GM23338 (cell line): Measurements from ENCODE around the gene COL15A1. TPM values are rescaled to one million over a fixed set of nuclear protein-coding genes. Genes with fewer than 3 reads are reported as not detected.

Experiments
- ATAC-seq: fragments of 200-7000 bp; cut with Tn5 transposase; 3 replicates; pipeline ENCODE4 v1.9.1; 2020
- DNase-seq: peaks from one replicate; pipeline ENCODE4 v3.0.0-alpha.2; 2015; ENCODE audit warnings: low spot score
- H2AFZ ChIP-seq: fragments of 200-600 bp; sonication (generic); 2 replicates; pipeline ENCODE4 v1.8.0; 2016; ENCODE audit warnings: antibody characterized with exemption, mild to moderate bottlenecking, moderate library complexity
- H3F3A ChIP-seq: fragments of 200-600 bp; sonication (generic); replicated peaks from 2 replicates; pipeline ENCODE4 v1.8.0; 2017; ENCODE audit warnings: antibody characterized with exemption, mixed run types, low read depth
- H3K27ac ChIP-seq: fragments of 200-600 bp; sonication (generic); 2 replicates; pipeline ENCODE4 v1.6.1; 2016; ENCODE audit warnings: low read depth
- H3K27me3 ChIP-seq: fragments of 200-600 bp; sonication (generic); 2 replicates; pipeline ENCODE4 v1.8.0; 2016; ENCODE audit warnings: mild to moderate bottlenecking, mixed run types, moderate library complexity; ENCODE audit not compliant: insufficient read depth
- H3K36me3 ChIP-seq: fragments of 200-600 bp; sonication (generic); 2 replicates; pipeline ENCODE4 v1.8.0; 2016; ENCODE audit warnings: mild to moderate bottlenecking; ENCODE audit not compliant: insufficient read depth
- H3K4me1 ChIP-seq: fragments of 200-600 bp; sonication (generic); 2 replicates; pipeline ENCODE4 v1.8.0; 2016; ENCODE audit warnings: mild to moderate bottlenecking, moderate library complexity; ENCODE audit not compliant: insufficient read depth
- H3K4me2 ChIP-seq: fragments of 200-600 bp; sonication (generic); 2 replicates; pipeline ENCODE4 v1.7.1; 2017; ENCODE audit warnings: mixed run types
- H3K4me3 ChIP-seq: fragments of 200-600 bp; sonication (generic); 2 replicates; pipeline ENCODE4 v1.6.1; 2016; ENCODE audit warnings: mixed run types
- H3K79me2 ChIP-seq: fragments of 200-600 bp; sonication (generic); replicated peaks from 2 replicates; pipeline ENCODE4 v1.8.0; 2017; ENCODE audit warnings: mild to moderate bottlenecking; ENCODE audit not compliant: insufficient read depth
- H3K9me2 ChIP-seq: fragments of 200-600 bp; sonication (generic); 2 replicates; pipeline ENCODE4 v1.8.0; 2017; ENCODE audit not compliant: insufficient read depth
- H4K20me1 ChIP-seq: fragments of 200-600 bp; sonication (generic); replicated peaks from 2 replicates; pipeline ENCODE4 v1.8.0; 2017; ENCODE audit warnings: mild to moderate bottlenecking; ENCODE audit not compliant: insufficient read depth
- H3K27ac Mint-ChIP-seq: 2 replicates; pipeline ENCODE4 v1.8.0; 2020; ENCODE audit warnings: inconsistent platforms, mild to moderate bottlenecking, moderate library complexity, mixed read lengths
- H3K27me3 Mint-ChIP-seq: 3 replicates; pipeline ENCODE4 v1.8.0; 2022; ENCODE audit warnings: low read depth, mild to moderate bottlenecking, moderate library complexity, mixed read lengths, inconsistent platforms; ENCODE audit not compliant: insufficient read depth, poor library complexity
- H3K36me3 Mint-ChIP-seq: 3 replicates; pipeline ENCODE4 v1.8.0; 2021; ENCODE audit warnings: low read depth, mild to moderate bottlenecking, inconsistent platforms, moderate library complexity, mixed read lengths
- H3K4me1 Mint-ChIP-seq: 3 replicates; pipeline ENCODE4 v1.8.0; 2020; ENCODE audit warnings: mild to moderate bottlenecking, inconsistent platforms, mixed read lengths
- H3K4me3 Mint-ChIP-seq: 3 replicates; pipeline ENCODE4 v1.8.0; 2021; ENCODE audit warnings: moderate library complexity, mild to moderate bottlenecking, inconsistent platforms, mixed read lengths
- H3K9me3 Mint-ChIP-seq: 3 replicates; pipeline ENCODE4 v1.8.0; 2020; ENCODE audit warnings: moderate library complexity, mild to moderate bottlenecking, inconsistent platforms, mixed read lengths
- CTCF ChIP-seq, 2 experiments: fragments of 200-600 bp in 1 of 2; sonication (generic) in 1 of 2; conservative IDR thresholded peaks; 2 replicates each; pipeline versions ENCODE4 v1.5.1 to v1.6.1; 2016 to 2017; ENCODE audit warnings: antibody characterized with exemption in 2 of 2, low read depth in 2 of 2, mild to moderate bottlenecking in 2 of 2, moderate library complexity in 1 of 2
- ETS1 ChIP-seq: IDR thresholded peaks from 2 replicates; pipeline ENCODE4 v1.6.1; 2016; ENCODE audit warnings: antibody characterized with exemption
- EZH2 ChIP-seq: fragments of 200-600 bp; sonication (generic); IDR thresholded peaks from one replicate; pipeline ENCODE4 v1.8.0; 2017; ENCODE audit warnings: antibody characterized with exemption, mild to moderate bottlenecking, low read depth; ENCODE audit not compliant: unreplicated experiment
- NANOG ChIP-seq: IDR thresholded peaks from 2 replicates; pipeline ENCODE4 v1.6.1; 2016; ENCODE audit warnings: antibody characterized with exemption, borderline replicate concordance
- POLR2AphosphoS5 ChIP-seq: IDR thresholded peaks from 2 replicates; pipeline ENCODE4 v1.6.1; 2016; ENCODE audit warnings: antibody characterized with exemption, low read depth
- REST ChIP-seq: IDR thresholded peaks from one replicate; pipeline ENCODE4 v1.6.1; 2018; ENCODE audit warnings: antibody characterized with exemption; ENCODE audit not compliant: unreplicated experiment
- STAT1 ChIP-seq: IDR thresholded peaks from one replicate; pipeline ENCODE4 v1.6.1; 2016; ENCODE audit warnings: antibody characterized with exemption; ENCODE audit not compliant: unreplicated experiment
- ZNF331 ChIP-seq: fragments of 250-450 bp; sonication (Bioruptor Pico); IDR thresholded peaks from 2 replicates; pipeline ENCODE4 v1.5.0; 2020; ENCODE audit warnings: low read depth, mild to moderate bottlenecking, moderate library complexity
- ZNF462 ChIP-seq: fragments of 250-450 bp; sonication (Bioruptor Pico); IDR thresholded peaks from 2 replicates; pipeline ENCODE4 v1.5.0; 2020; ENCODE audit warnings: mild to moderate bottlenecking, moderate library complexity
- polyA plus RNA-seq: library from polyadenylated mRNA; unstranded; fragments of >200 nt; fragmentation: Nextera tagmentation; extraction: Ambion mirVana; gene quantifications from 2 replicates; pipeline ENCODE4 v1.2.1, GENCODE V29; 2016
- total RNA-seq: library from RNA; depleted of rRNA; stranded (reverse); fragments of >200 nt; shearing (Covaris generic); gene quantifications from 2 replicates; pipeline ENCODE4 v1.2.3, GENCODE V29; 2014

Gene COL15A1
- total and polyA plus RNA-seq, 2 experiments from 2014 or later, result 0.17 to 0.18 TPM

- Histone ChIP-seq H3K79me2 (no peaks in the 10 kb centered on the region), H3F3A (no peaks in the 10 kb centered on the region), H3K4me3 (no peak overlapping the region), H4K20me1 (no peaks in the 10 kb centered on the region), H2AFZ (no peak overlapping the region), H3K36me3 (no peaks in the 10 kb centered on the region), H3K4me2 (no peak overlapping the region), H3K27ac (no peak overlapping the region), H3K9me2 (peaks cover 7% of the 10 kb centered on the region; the same call in 1 of the 2 replicates), H3K4me1 (no peaks in the 10 kb centered on the region), H3K27me3 (no peaks in the 10 kb centered on the region)
- Mint-ChIP-seq H3K27me3 (peaks cover 4% of the 10 kb centered on the region), H3K4me3 (no peak overlapping the region), H3K4me1 (peaks cover 6% of the 10 kb centered on the region; the same call in 2 of the 3 replicates), H3K27ac (no peak overlapping the region), H3K36me3 (no peaks in the 10 kb centered on the region), H3K9me3 (peaks cover 6% of the 10 kb centered on the region; the same call in 2 of the 3 replicates)
- DNase-seq (no peak), ATAC-seq (no peak)
- no peak for TF ChIP-seq STAT1
- 0 out of 2 replicates have a peak, but pooled peaks have one; percentile 9 for TF ChIP-seq ZNF462 (CRISPR knock-in tag)
These were observed 135.0 kb downstream of the COL15A1 start for GRCh38 chr9:99078717-99079116.

GRCh38 chr9:99079542-99079941 lies 135.8 kb downstream of the COL15A1 start:
- Histone ChIP-seq H3K4me1 (no peaks in the 10 kb centered on the region), H3K79me2 (no peaks in the 10 kb centered on the region), H3K9me2 (peaks cover 7% of the 10 kb centered on the region; the same call in 1 of the 2 replicates), H3K27me3 (no peaks in the 10 kb centered on the region), H3F3A (no peaks in the 10 kb centered on the region), H2AFZ (0 out of 2 replicates have a peak overlapping the region, but pooled peaks have one; percentile 52), H4K20me1 (no peaks in the 10 kb centered on the region), H3K27ac (no peak overlapping the region), H3K4me3 (no peak overlapping the region), H3K4me2 (no peak overlapping the region), H3K36me3 (no peaks in the 10 kb centered on the region)
- DNase-seq, result no peak
- Mint-ChIP-seq H3K27me3 (peaks cover 4% of the 10 kb centered on the region), H3K4me3 (no peak overlapping the region), H3K27ac (no peak overlapping the region), H3K9me3 (peaks cover 6% of the 10 kb centered on the region; the same call in 2 of the 3 replicates), H3K36me3 (no peaks in the 10 kb centered on the region), H3K4me1 (peaks cover 6% of the 10 kb centered on the region; the same call in 2 of the 3 replicates)
- no peak for ATAC-seq
- TF ChIP-seq CTCF (conservative IDR thresholded peaks at IDR 0.05; ENCODE audit: low read depth in 2 of 2) (no peak), EZH2 (no peak), ZNF331 (no peak), REST (no peak), STAT1 (no peak), POLR2AphosphoS5 (no peak), NANOG (no peak), ETS1 (no peak)
